Heart right ventricle (tissue), 16 donors: Measurements from ENCODE around the gene PDE4D. TPM values are rescaled to one million over a fixed set of nuclear protein-coding genes. Genes with fewer than 3 reads are reported as not detected.
A peak's percentile ranks its signal among the peaks of the same experiment; 100 is the strongest.

ENCODE experiments used
- ATAC-seq, 8 donors: fragments of 200-7000 bp; cut with Tn5 transposase; one replicate each; pipeline ENCODE4 v1.9.1; 2020; ENCODE audit warnings: mild to moderate bottlenecking in 8 of 8, moderate library complexity in 8 of 8, moderate number of reproducible peaks in 1 of 8
- DNase-seq, 2 donors: peaks; one replicate each; pipeline ENCODE4 v3.0.0-alpha.2; 2020
- H3K27ac ChIP-seq, 10 donors: fragments of 200-600 bp; sonication (generic) in 2 of 10; one replicate each; pipeline versions ENCODE4 v1.5.0 to v1.8.0; 2020 to 2022; ENCODE audit warnings: mild to moderate bottlenecking in 3 of 10
- H3K27me3 ChIP-seq, 7 donors: fragments of 200-600 bp; one replicate each; pipeline ENCODE4 v1.8.0; 2021 to 2022; ENCODE audit warnings: mild to moderate bottlenecking in 2 of 7
- H3K36me3 ChIP-seq, 9 donors: fragments of 200-600 bp; sonication (generic) in 1 of 9; one replicate each; pipeline versions ENCODE4 v1.5.0 to v1.8.0; 2020 to 2022; ENCODE audit warnings: mild to moderate bottlenecking in 2 of 9
- H3K4me1 ChIP-seq, 9 donors: fragments of 200-600 bp; sonication (generic) in 1 of 9; one replicate each; pipeline versions ENCODE4 v1.5.0 to v1.8.0; 2020 to 2022; ENCODE audit warnings: mild to moderate bottlenecking in 4 of 9
- H3K4me3 ChIP-seq, 10 donors: fragments of 200-600 bp; sonication (generic) in 2 of 10; one replicate each; pipeline versions ENCODE4 v1.5.0 to v1.8.0; 2020 to 2022; ENCODE audit warnings: mild to moderate bottlenecking in 7 of 10, moderate library complexity in 2 of 10
- H3K9me3 ChIP-seq, 11 donors: fragments of 200-600 bp in 10 of 11; sonication (generic) in 2 of 11; one replicate each; pipeline versions ENCODE4 v1.5.0 to v1.8.0; 2013 to 2022; ENCODE audit warnings: mild to moderate bottlenecking in 2 of 11, control low read depth in 1 of 11, moderate library complexity in 1 of 11
- CTCF ChIP-seq, 9 donors: fragments of 200-600 bp; sonication (generic) in 2 of 9; IDR thresholded peaks; one replicate each; pipeline versions ENCODE4 v1.5.0 to v1.8.0; 2021 to 2022; ENCODE audit warnings: antibody characterized with exemption in 9 of 9, mild to moderate bottlenecking in 5 of 9, moderate library complexity in 1 of 9
- WGBS, 2 donors: extraction: QIAGEN DNeasy Blood & Tissue Kit; methylation state at CpG; one replicate each; pipeline ENCODE4 v1.1.7; 2013; ENCODE audit warnings: inconsistent platforms in 1 of 2; 5-methylcytosine and 5-hydroxymethylcytosine counted together
- intact Hi-C, 10 donors: fragments of 100-400 bp; cut with DNase I; formaldehyde crosslinking; loops; one replicate each; pipeline versions ENCODE4 v1.11.1 to v1.14.2; 2022
- long read RNA-seq, 3 donors: library from polyadenylated mRNA; unstranded; transcript quantifications; one replicate each; pipeline ENCODE4 v2.0.0, GENCODE V29; 2020 to 2021
- polyA plus RNA-seq, 2 donors: library from polyadenylated mRNA; stranded (reverse); fragments of 200-250 nt; gene quantifications; one replicate each; pipeline ENCODE4 v1.2.3, GENCODE V29; 2013
- total RNA-seq, 10 donors: library from RNA; stranded (reverse); fragmentation: NEBNext Ultra II Directional in 3 of 10; extraction: Animal tissue kit (Norgen Biotek cat#: 25700) in 3 of 10; gene quantifications; one replicate each; pipeline versions ENCODE4 v1.2.1 to v1.2.4, GENCODE V29; 2021 to 2023
- donor health status: Arrhythmogenic right ventricular cardiomyopathy.
- donor health status: ischemic (EF 13 %, LVEDD 7.1; RV severe dilation, severe dysfunction).
- donor health status: healthy with polysubstance abuse.
- donor health status: DM: no; HTN: yes; CAD: no.
- donor health status: DM: no; HTN: no; CAD: no.
- donor health status: ischemic (EF 25% LVEDD 6.9; RV normal size, moderate dysfunction).
- donor health status: ischemic (EF 25% LVEDD 5.7; RV mildly dilated, moderate dysfunction).
- donor health status: healthy.
- donor health status: DM: yes; HTN: yes; CAD: no.
- donor health status: Ischemic cardiomyopathy.
- donor health status: ischemic (EF 35%, LVEDD 5.7; RV mildly dilated, moderate dysfunction).
- donor health status: nonischemic (EF 11% LVEDD 7.7; RV severe dilation, severe dysfunction).
- donor health status: DM: yes; HTN: yes; CAD: no.
- donor health status: PGD.
- donor health status: ischemic (EF 29% LVEDD 5.4; RV normal size, mild dysfunction).
- donor health status: nonischemic (EF 23%, LVEDD 6.1; RV moderate dilation, normal function).

The PDE4D gene
- total RNA-seq (10 to 100 TPM; 23.6 to 83.2 (median 42.1) TPM), polyA plus RNA-seq (10 to 100 TPM in 1 of 2 donors, 1 to 10 TPM in 1; 5.8 to 17.6 TPM)
- long read RNA-seq, donor 1, transcript PDE4D-223 (10 exons, 2,175 nt): major isoform, 8 of 30 reads
- long read RNA-seq, donor 1, partial matches to known transcripts: 4 of 30 reads
- long read RNA-seq, donor 1, other reads (novel, unspliced or antisense): 11 of 30 reads
- long read RNA-seq, donor 2, transcript PDE4D-204 (11 exons, 2,969 nt): major isoform, 5 of 24 reads
- long read RNA-seq, donor 2, partial matches to known transcripts: 2 of 24 reads
- long read RNA-seq, donor 2, other reads (novel, unspliced or antisense): 13 of 24 reads
- long read RNA-seq, donor 3, transcript PDE4D-223 (10 exons, 2,175 nt): major isoform, 12 of 72 reads
- long read RNA-seq, donor 3, transcript PDE4D-207 (15 exons, 2,294 nt): minor isoform, 8 of 72 reads
- long read RNA-seq, donor 3, transcript PDE4D-204 (11 exons, 2,969 nt): major isoform, 12 of 72 reads
- long read RNA-seq, donor 3, partial matches to known transcripts: 6 of 72 reads
- long read RNA-seq, donor 3, other reads (novel, unspliced or antisense): 34 of 72 reads

GRCh38 chr5:59893429-59894227, at the start of gene PDE4D:
TSS of gene PDE4D (minus strand) at chr5:59893726.
- DNase-seq: peak; percentile 39 to 44
- no peaks in the 10 kb centered on the region for H3K36me3 ChIP-seq
- H3K27me3 ChIP-seq: peaks cover 0 to 75% (median 49%) of the 10 kb centered on the region in 7 donors
- no peaks in the 10 kb centered on the region for H3K9me3 ChIP-seq
- H3K27ac ChIP-seq: no peak within 1 kb of the TSS
- WGBS, 2 donors: 1 to 2% methylated on average over 55 to 63 of the region's 63 CpGs
- intact Hi-C loops: no loop called here
- no peak for TF ChIP-seq CTCF (IDR thresholded peaks at IDR 0.05)
- peaks cover 0 to 9% (median 5%) of the 10 kb centered on the region in 9 donors for H3K4me1 ChIP-seq
- ATAC-seq: peak in 7 of 8 donors; percentile 63 to 87 (median 74)
- peak within 1 kb of the TSS in 7 of 10 donors; percentile 9 to 37 (median 36) for H3K4me3 ChIP-seq

DNA sequence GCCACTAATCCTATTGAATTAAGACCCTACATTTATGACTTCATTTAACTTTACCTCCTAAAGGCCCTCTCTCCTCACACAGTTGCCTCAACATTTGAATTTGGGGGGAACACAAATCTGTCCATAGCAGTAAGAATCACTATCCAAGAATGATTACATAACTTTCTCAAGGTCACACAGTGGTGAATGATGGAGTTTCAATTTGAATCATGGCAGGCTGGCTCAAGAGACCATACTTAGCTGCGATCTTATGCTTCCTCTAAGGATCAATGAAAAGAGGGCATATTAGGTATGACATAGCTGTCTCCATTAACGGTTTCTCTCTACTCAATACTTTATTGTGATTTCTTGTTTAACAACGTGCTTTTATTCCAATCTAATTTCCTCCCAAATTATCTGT, 44.1 kb upstream of the PDE4D start:
- H3K9me3 ChIP-seq: no peaks in the 10 kb centered on the region
- H3K27me3 ChIP-seq: no peaks in the 10 kb centered on the region
- ATAC-seq (no peak), DNase-seq (no peak)
- intact Hi-C loops: no loop called here
- no peak for TF ChIP-seq CTCF (IDR thresholded peaks at IDR 0.05)
- H3K36me3 ChIP-seq: no peaks in the 10 kb centered on the region
- H3K27ac ChIP-seq: no peak overlapping the region
- 72 to 88% methylated on average over 3 of the region's 3 CpGs for WGBS, 2 donors
- no peak overlapping the region for H3K4me3 ChIP-seq
- no peaks in the 10 kb centered on the region for H3K4me1 ChIP-seq

- intact Hi-C loops: loop anchor here in 1 of 10 donors (10.0 kb wide), 1 partner anchor 109 kb away; no protein-coding TSS in a partner anchor
- no peaks in the 10 kb centered on the region for H3K4me1 ChIP-seq
- no peak overlapping the region for H3K27ac ChIP-seq
- peaks cover 0 to 4% (median 0%) of the 10 kb centered on the region in 7 donors for H3K27me3 ChIP-seq
- H3K36me3 ChIP-seq: no peaks in the 10 kb centered on the region
- H3K9me3 ChIP-seq: no peaks in the 10 kb centered on the region
- no peak overlapping the region for H3K4me3 ChIP-seq
- DNase-seq (no peak), ATAC-seq (no peak)
- 73 to 80% methylated on average over 3 of the region's 3 CpGs for WGBS, 2 donors
- TF ChIP-seq CTCF (IDR thresholded peaks at IDR 0.05): peak in 4 of 9 donors; percentile 18 to 35 (median 26)
Measured at GRCh38 chr5:59923465-59923864, 29.9 kb upstream of the PDE4D start.

DNA sequence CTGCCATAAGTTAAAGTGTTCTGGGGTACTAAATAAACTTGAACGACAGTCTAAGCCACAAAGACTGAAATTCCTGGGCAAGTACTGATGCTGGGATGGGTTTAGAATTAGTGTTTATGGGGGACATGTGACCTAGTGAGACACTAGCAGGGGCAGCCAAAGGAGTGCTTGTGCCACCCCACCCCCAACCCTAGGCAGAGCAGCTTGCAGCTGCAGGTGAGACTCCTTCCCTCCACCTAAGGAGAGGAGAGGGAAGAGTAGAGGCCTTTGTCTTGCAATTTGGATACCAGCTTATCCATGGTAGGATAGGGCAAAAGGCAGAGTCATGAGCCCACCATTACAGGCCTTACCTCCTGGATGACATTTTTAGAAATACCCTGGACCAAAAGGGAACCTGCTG, 28.7 kb upstream of the PDE4D start:
- no peak for TF ChIP-seq CTCF (IDR thresholded peaks at IDR 0.05)
- no peaks in the 10 kb centered on the region for H3K36me3 ChIP-seq
- H3K27ac ChIP-seq: no peak overlapping the region
- ATAC-seq: no peak
- 70 to 74% methylated on average over 1 of the region's 1 CpG for WGBS, 2 donors
- H3K4me3 ChIP-seq: no peak overlapping the region
- intact Hi-C loops: loop anchor here in 1 of 10 donors (10.0 kb wide), 1 partner anchor 107 kb away; no protein-coding TSS in a partner anchor
- no peak for DNase-seq
- no peaks in the 10 kb centered on the region for H3K4me1 ChIP-seq
- H3K27me3 ChIP-seq: peaks cover 0 to 4% (median 0%) of the 10 kb centered on the region in 7 donors
- H3K9me3 ChIP-seq: no peaks in the 10 kb centered on the region
